Liver (tissue), 4 donors: ENCODE measurements around the gene STEAP3. TPM values are rescaled to one million over a fixed set of nuclear protein-coding genes. Genes with fewer than 3 reads are reported as not detected.

ENCODE experiments used
- polyA plus RNA-seq, 2 donors: library from polyadenylated mRNA; stranded (reverse) in 1 of 2; unstranded in 1 of 2; fragments of 200-250 nt in 1 of 2; fragments of >200 nt in 1 of 2; fragmentation: Nextera tagmentation in 1 of 2; extraction: Ambion mirVana in 1 of 2; gene quantifications; one replicate each; pipeline versions ENCODE4 v1.2.1 to v1.2.3, GENCODE V29; 2013 to 2015
- total RNA-seq, 2 donors: library from RNA; depleted of rRNA; stranded (reverse); fragments of >200 nt; gene quantifications; one replicate each; pipeline ENCODE4 v1.2.3, GENCODE V29; 2014
- donor health status: healthy.
- donor health status: healthy.
- donor health status: healthy.

The STEAP3 gene
- total and polyA plus RNA-seq, 4 donors: 44.4 to 158 (median 113) TPM

Other genes starting within 250 kb of the STEAP3 start
- not detected for gene C1QL2, start 65.1 kb upstream of the STEAP3 start, total RNA-seq
- gene C1QL2, start 65.1 kb upstream of the STEAP3 start, polyA plus RNA-seq: not detected
- gene C2orf76, start 143.0 kb downstream of the STEAP3 start, total RNA-seq: 1 to 10 TPM; 2.7 to 5.2 TPM
- 1 to 10 TPM; 3.9 to 6.3 TPM for gene C2orf76, start 143.0 kb downstream of the STEAP3 start, polyA plus RNA-seq
- 100 to 1,000 TPM; 134 to 187 TPM for gene DBI, start 143.1 kb downstream of the STEAP3 start, total RNA-seq
- gene DBI, start 143.1 kb downstream of the STEAP3 start, polyA plus RNA-seq: 100 to 1,000 TPM; 524 to 900 TPM
- gene TMEM37, start 208.0 kb downstream of the STEAP3 start, total RNA-seq: 10 to 100 TPM; 17.6 to 30.3 TPM
- 100 to 1,000 TPM in 1 of 2 donors, 10 to 100 TPM in 1; 44.5 to 125 TPM for gene TMEM37, start 208.0 kb downstream of the STEAP3 start, polyA plus RNA-seq